CD4-positive, alpha-beta T cell (primary cell): Measurements from ENCODE around the gene ADAM20. TPM values are rescaled to one million over a fixed set of nuclear protein-coding genes. Genes with fewer than 3 reads are reported as not detected.
A peak's percentile ranks its signal among the peaks of the same experiment; 100 is the strongest.

ENCODE experiments used
- ATAC-seq: fragments of 200-7000 bp; cut with Tn5 transposase; one replicate; pipeline ENCODE4 v1.10.0; 2022; ENCODE audit warnings: mild to moderate bottlenecking; ENCODE audit not compliant: poor library complexity
- CTCF ChIA-PET: fragments of 350-600 bp; sonication (Branson Sonifier 250); formaldehyde crosslinking; loops from one replicate; lab custom pipeline; 2021; ENCODE audit warnings: antibody characterized with exemption, inconsistent platforms; lab: Charles Lee
- POLR2A ChIA-PET: fragments of 350-600 bp; sonication (Branson Sonifier 250); formaldehyde crosslinking; loops from one replicate; lab custom pipeline; 2021; ENCODE audit warnings: antibody characterized with exemption, inconsistent platforms; lab: Charles Lee
- DNase-seq, 14 experiments: peaks; one replicate each; pipeline ENCODE4 v3.0.0-alpha.2; 2013 to 2020; ENCODE audit warnings: mixed read lengths in 2 of 14
- H3K27ac ChIP-seq, 2 donors: one replicate each; pipeline versions ENCODE4 v1.5.1 to v1.7.0; 2013; ENCODE audit warnings: low read length in 2 of 2, low read depth in 1 of 2, mild to moderate bottlenecking in 1 of 2
- H3K27me3 ChIP-seq, 2 experiments: 1 replicate in 1 of 2; 2 replicates in 1 of 2; pipeline versions ENCODE4 v1.6.1 to v1.7.0; 2013; ENCODE audit warnings: low read length in 2 of 2, control low read depth in 1 of 2, mild to moderate bottlenecking in 1 of 2, moderate library complexity in 1 of 2; ENCODE audit not compliant: insufficient read depth in 2 of 2, control insufficient read depth in 1 of 2
- H3K36me3 ChIP-seq: one replicate; pipeline ENCODE4 v1.6.1; 2013; ENCODE audit warnings: low read length, control low read depth; ENCODE audit not compliant: insufficient read depth
- H3K4me1 ChIP-seq: one replicate; pipeline ENCODE4 v1.6.1; 2013; ENCODE audit warnings: low read length, control low read depth; ENCODE audit not compliant: insufficient read depth
- H3K4me3 ChIP-seq: one replicate; pipeline ENCODE4 v1.5.1; 2013; ENCODE audit warnings: mild to moderate bottlenecking, low read length, moderate library complexity
- H3K9me3 ChIP-seq, 2 experiments: 1 replicate in 1 of 2; 2 replicates in 1 of 2; pipeline versions ENCODE4 v1.6.1 to v1.7.0; 2013; ENCODE audit warnings: low read length in 2 of 2, mild to moderate bottlenecking in 2 of 2, control low read depth in 1 of 2, moderate library complexity in 1 of 2; ENCODE audit not compliant: control insufficient read depth in 1 of 2, insufficient read depth in 1 of 2
- H3K27ac Mint-ChIP-seq: one replicate; pipeline ENCODE4 v1.8.0; 2020; ENCODE audit warnings: mixed read lengths
- H3K27me3 Mint-ChIP-seq: one replicate; pipeline ENCODE4 v1.8.0; 2021; ENCODE audit warnings: mixed read lengths
- H3K36me3 Mint-ChIP-seq: one replicate; pipeline ENCODE4 v1.8.0; 2021; ENCODE audit warnings: low read depth, mixed read lengths
- H3K4me1 Mint-ChIP-seq: one replicate; pipeline ENCODE4 v1.8.0; 2021; ENCODE audit warnings: low read depth, mixed read lengths
- H3K4me3 Mint-ChIP-seq: one replicate; pipeline ENCODE4 v1.8.0; 2020; ENCODE audit warnings: mild to moderate bottlenecking, mixed read lengths
- H3K9me3 Mint-ChIP-seq: one replicate; pipeline ENCODE4 v1.8.0; 2020; ENCODE audit warnings: mixed read lengths
- intact Hi-C, 2 experiments: fragments of 100-400 bp; cut with DNase I in 1 of 2; cut with micrococcal nuclease in 1 of 2; formaldehyde crosslinking; loops; one replicate each; pipeline versions ENCODE4 v1.15.1 to v1.9.0; 2023 to 2025; cut with DNase I, micrococcal nuclease
- total RNA-seq, 174 experiments: library from RNA in 2 of 174; stranded (reverse) in 2 of 174; gene quantifications; one replicate each; pipeline ENCODE4 v1.2.3 and lab custom pipeline; 2021 to 2026
- TF ChIP-seq, protein P1 (sequence below): fragments of 200-600 bp; IDR thresholded peaks from one replicate; pipeline ENCODE4 v1.8.0; 2022; ENCODE audit warnings: antibody characterized with exemption, mild to moderate bottlenecking

ADAM20 gene
- total RNA-seq, 2 experiments from 2014 or later = 0.14 to 0.22 TPM

GRCh38 chr14:70563417-70563816 is 28.6 kb upstream of the ADAM20 start:
- H3K36me3 Mint-ChIP-seq = peaks cover 83% of the 10 kb centered on the region
- no peak overlapping the region for H3K27ac Mint-ChIP-seq
- peaks cover 4% of the 10 kb centered on the region for H3K4me1 Mint-ChIP-seq
- Histone ChIP-seq H3K27me3 (no peaks in the 10 kb centered on the region), H3K4me3 (no peak overlapping the region), H3K27ac (no peak overlapping the region), H3K36me3 (peaks cover 45% of the 10 kb centered on the region), H3K4me1 (no peaks in the 10 kb centered on the region), H3K9me3 (peaks cover 5 to 13% of the 10 kb centered on the region in 2 experiments)
- TF ChIP-seq, protein P1, sequence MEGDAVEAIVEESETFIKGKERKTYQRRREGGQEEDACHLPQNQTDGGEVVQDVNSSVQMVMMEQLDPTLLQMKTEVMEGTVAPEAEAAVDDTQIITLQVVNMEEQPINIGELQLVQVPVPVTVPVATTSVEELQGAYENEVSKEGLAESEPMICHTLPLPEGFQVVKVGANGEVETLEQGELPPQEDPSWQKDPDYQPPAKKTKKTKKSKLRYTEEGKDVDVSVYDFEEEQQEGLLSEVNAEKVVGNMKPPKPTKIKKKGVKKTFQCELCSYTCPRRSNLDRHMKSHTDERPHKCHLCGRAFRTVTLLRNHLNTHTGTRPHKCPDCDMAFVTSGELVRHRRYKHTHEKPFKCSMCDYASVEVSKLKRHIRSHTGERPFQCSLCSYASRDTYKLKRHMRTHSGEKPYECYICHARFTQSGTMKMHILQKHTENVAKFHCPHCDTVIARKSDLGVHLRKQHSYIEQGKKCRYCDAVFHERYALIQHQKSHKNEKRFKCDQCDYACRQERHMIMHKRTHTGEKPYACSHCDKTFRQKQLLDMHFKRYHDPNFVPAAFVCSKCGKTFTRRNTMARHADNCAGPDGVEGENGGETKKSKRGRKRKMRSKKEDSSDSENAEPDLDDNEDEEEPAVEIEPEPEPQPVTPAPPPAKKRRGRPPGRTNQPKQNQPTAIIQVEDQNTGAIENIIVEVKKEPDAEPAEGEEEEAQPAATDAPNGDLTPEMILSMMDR = no peak
- H3K4me3 Mint-ChIP-seq = no peak overlapping the region
- intact Hi-C loops = no loop called here
- no peak for ATAC-seq
- ChIA-PET CTCF (no interaction called here), POLR2A (no interaction called here)
- DNase-seq = no peak
- H3K9me3 Mint-ChIP-seq = no peaks in the 10 kb centered on the region
- no peaks in the 10 kb centered on the region for H3K27me3 Mint-ChIP-seq

DNA sequence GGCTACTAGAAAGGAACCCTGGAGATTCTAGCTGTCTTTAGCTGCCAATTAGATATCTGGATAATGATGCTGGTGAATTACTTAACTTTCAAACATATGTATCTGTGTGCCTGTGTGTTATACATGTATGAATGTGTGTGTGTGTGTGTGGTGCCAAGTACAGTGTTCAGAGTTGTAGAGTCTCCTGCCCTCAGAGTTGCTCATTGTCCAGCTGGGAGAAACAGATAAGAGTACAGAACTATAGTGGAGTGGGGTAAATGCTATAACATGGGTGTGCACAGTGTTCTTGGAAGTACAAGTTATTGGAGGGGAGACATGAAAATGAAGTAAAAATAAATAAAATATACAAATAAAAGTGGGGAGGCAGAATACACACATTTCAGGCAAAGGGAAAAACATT is 23.6 kb upstream of the ADAM20 start:
- Histone ChIP-seq H3K27ac (no peak overlapping the region), H3K27me3 (no peaks in the 10 kb centered on the region), H3K36me3 (peaks cover 16% of the 10 kb centered on the region), H3K4me1 (no peaks in the 10 kb centered on the region), H3K4me3 (no peak overlapping the region), H3K9me3 (peaks cover 5 to 14% of the 10 kb centered on the region in 2 experiments)
- Mint-ChIP-seq H3K36me3 (peaks cover 51% of the 10 kb centered on the region), H3K4me3 (no peak overlapping the region), H3K4me1 (peaks cover 5% of the 10 kb centered on the region), H3K27me3 (no peaks in the 10 kb centered on the region), H3K27ac (no peak overlapping the region), H3K9me3 (no peaks in the 10 kb centered on the region)
- CTCF ChIA-PET = no interaction called here
- ATAC-seq = no peak
- intact Hi-C loops = no loop called here
- POLR2A ChIA-PET = no interaction called here
- no peak for DNase-seq
- TF ChIP-seq, protein P1 = no peak

DNA sequence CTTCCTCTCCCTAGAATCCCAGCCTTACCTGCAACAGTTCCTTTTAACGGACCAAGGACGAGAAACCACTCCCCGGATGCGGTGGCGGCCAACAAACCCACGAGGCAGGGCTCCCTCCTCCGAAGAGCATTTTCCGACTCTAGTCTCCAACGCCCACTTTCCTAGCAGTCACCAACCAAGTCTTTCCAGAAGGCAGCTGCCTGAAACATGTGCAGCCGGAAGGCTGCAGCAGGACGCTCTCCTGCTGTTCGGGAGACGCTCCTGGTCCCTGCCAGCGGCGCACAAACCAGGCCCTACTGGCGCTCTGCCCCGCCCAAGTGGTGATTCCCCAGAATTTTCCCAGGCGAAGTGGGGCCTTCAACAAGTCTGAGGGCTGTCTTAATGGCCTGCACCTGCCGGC is 21.1 kb upstream of the ADAM20 start:
- Histone ChIP-seq H3K36me3 (no peaks in the 10 kb centered on the region), H3K27me3 (no peaks in the 10 kb centered on the region), H3K4me3 (no peak overlapping the region), H3K9me3 (peaks cover 0 to 5% of the 10 kb centered on the region in 2 experiments), H3K27ac (no peak overlapping the region), H3K4me1 (no peaks in the 10 kb centered on the region)
- no peak for ATAC-seq
- ChIA-PET CTCF (no interaction called here), POLR2A (no interaction called here)
- DNase-seq = peak in 1 of 14 experiments; percentile 4
- TF ChIP-seq, protein P1 = no peak
- intact Hi-C loops = no loop called here
- Mint-ChIP-seq H3K36me3 (peaks cover 27% of the 10 kb centered on the region), H3K9me3 (no peaks in the 10 kb centered on the region), H3K27ac (no peak overlapping the region), H3K27me3 (no peaks in the 10 kb centered on the region), H3K4me1 (peaks cover 5% of the 10 kb centered on the region), H3K4me3 (no peak overlapping the region)
